ENCODE data around the gene ACYP2.

GRCh38 chr2:54254180-54254579, 138.8 kb downstream of the ACYP2 start:
- TF ChIP-seq POLR2A (IDR thresholded peaks at IDR 0.05; ENCODE audit: low read length) = no peak
- TF ChIP-seq GATA1 (IDR thresholded peaks at IDR 0.05; ENCODE audit: low read depth, low read length) = no peak
